ENCODE measurements around the gene PHF20. TPM values are rescaled to one million over a fixed set of nuclear protein-coding genes. Genes with fewer than 3 reads are reported as not detected.

Gene PHF20
- 23.7 and 28.2 TPM in 2 replicates for total RNA-seq

GRCh38 chr20:35771689-35772562 lies at the start of gene PHF20:
Gene PHF20 (plus strand): TSS chr20:35772015. CDS start chr20:35801523, 29,508 bp downstream.

GRCh38 chr20:35741892-35742740 lies 29.7 kb upstream of the PHF20 start, which contains the start of gene RBM39:
Gene RBM39 (minus strand): TSS chr20:35742260. CDS start chr20:35740874, 1,386 bp downstream.

DNA sequence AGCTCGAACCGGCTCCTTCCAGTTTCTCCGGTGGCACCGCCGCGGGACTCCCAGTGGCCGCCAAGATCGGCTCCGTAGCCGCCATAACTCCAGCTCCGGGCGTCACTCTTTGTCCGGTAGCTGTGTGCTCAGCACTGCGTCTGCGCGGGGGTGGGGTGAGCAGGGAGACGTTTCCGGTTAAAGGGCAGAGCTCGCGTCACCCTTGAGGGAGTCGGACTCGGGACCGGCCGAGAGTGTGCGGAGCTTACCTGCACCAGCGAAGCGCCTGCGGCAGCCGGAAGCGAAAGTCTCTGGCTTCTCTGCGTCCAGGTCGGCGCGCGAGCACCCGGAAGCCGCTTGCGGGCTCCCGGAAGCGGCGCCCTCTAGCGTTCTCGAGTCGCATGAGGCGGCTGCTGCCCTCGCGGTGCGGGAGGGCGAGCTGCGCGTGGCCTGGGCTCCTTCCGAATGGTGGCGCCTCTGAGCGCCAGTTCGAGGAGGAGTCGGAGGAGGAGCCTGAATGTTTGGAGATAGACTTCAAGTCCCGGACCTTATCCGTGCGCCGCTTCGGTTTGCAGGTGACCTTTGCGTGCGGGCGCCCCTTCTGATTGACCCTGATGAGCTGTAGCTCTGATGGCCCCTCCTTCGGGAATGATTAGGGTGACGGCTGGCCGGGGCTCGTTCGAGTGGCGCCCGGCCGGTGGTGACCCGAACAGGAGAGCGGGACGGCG lies 182.5 kb downstream of the PHF20 start, which contains the start of gene SCAND1:
TSS of gene SCAND1 (minus strand) at position 303 of the 707 bp plus-strand sequence. CDS start at position 85, 218 bp downstream.

DNA sequence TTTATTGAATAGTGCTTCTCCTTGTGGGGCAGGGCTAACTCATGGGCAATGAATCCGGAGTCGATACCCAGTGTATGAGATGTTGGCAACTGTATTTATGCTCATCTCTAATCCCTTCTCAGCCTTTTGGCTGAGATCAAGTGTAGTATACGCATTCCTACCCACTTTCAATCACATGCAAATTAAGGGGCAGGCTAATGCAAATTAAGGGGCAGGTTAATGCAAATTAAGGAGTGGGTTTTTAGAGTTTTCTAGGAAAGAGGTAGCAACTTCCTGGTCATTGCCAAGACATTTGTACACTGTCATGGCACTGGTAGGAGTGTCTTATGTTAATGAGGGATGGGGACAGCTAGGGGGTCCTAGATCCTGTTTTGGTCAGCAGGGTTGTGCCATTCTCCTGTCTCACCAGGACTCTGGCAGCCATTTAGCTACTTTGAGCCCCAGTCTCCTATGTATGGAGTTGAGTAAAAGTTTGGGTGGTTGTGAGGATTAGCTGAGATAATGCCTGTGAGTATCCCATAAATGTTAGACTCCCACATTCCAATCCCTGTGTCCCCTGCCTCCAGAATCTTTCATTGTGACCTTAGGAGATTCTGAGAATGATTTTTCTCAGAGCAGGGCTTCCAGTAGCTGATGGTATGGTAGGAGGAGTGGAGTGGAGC lies 196.3 kb downstream of the PHF20 start, which contains the start of gene CNBD2:
TSS of gene CNBD2 (plus strand) at position 612 of the 662 bp plus-strand sequence. CDS start 173 bp downstream, outside the sequence.

Other genes with a start within 250 kb of the PHF20 start
- gene C20orf173, start 242.4 kb upstream of the PHF20 start, total RNA-seq, result not detected in 2 replicates
- gene ERGIC3, start 229.9 kb upstream of the PHF20 start, total RNA-seq, result 271 and 306 TPM in 2 replicates
- gene SPAG4, start 156.2 kb upstream of the PHF20 start, total RNA-seq, result 5.1 and 23.5 TPM in 2 replicates
- 106 and 156 TPM in 2 replicates for gene CPNE1, start 107.1 kb upstream of the PHF20 start, total RNA-seq
- gene RBM12, start 107.1 kb upstream of the PHF20 start, total RNA-seq, result 43.5 and 46.3 TPM in 2 replicates
- 13.5 and 14.7 TPM in 2 replicates for gene NFS1, start 72.7 kb upstream of the PHF20 start, total RNA-seq
- gene ROMO1, start 72.6 kb upstream of the PHF20 start, total RNA-seq, result 303 and 340 TPM in 2 replicates
- gene RBM39, start 29.8 kb upstream of the PHF20 start, total RNA-seq, result 289 and 347 TPM in 2 replicates
- gene SCAND1, start 182.5 kb downstream of the PHF20 start, total RNA-seq, result 52.3 and 65.8 TPM in 2 replicates
- 2.0 and 3.1 TPM in 2 replicates for gene CNBD2, start 196.6 kb downstream of the PHF20 start, total RNA-seq

Data from endothelial cell of coronary artery (primary cell).